ENCODE results near the gene APOA4.
"Not testable (repeated sequence)": the region's sequence is repeated elsewhere in the genome, so short reads cannot be mapped to it uniquely, and the experiment has no call there.

The APOA4 gene

GRCh38 chr11:116828632-116829524, 5.8 kb upstream of the APOA4 start:
- DNase-seq: no peak

DNA sequence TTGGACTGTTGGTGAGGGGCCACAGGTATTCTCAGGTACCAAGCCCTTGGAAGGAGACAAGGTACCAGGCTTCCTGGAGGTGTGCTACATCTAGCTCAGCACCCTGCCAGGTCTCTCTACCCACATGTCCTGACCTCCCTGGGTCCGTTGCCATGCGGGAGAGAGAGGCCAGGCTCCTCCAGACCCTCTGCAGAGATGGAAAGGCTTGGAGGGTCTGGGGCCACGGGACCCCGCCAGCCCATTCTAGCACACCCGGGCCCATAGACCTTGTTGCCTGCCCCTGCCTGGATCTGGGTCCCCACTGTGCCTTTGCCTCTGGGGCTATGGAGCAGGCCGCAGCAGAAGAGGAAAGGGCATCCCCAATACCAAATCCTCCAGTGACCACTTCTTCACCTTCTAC, 4.4 kb upstream of the APOA4 start:
- no peak for DNase-seq

DNA sequence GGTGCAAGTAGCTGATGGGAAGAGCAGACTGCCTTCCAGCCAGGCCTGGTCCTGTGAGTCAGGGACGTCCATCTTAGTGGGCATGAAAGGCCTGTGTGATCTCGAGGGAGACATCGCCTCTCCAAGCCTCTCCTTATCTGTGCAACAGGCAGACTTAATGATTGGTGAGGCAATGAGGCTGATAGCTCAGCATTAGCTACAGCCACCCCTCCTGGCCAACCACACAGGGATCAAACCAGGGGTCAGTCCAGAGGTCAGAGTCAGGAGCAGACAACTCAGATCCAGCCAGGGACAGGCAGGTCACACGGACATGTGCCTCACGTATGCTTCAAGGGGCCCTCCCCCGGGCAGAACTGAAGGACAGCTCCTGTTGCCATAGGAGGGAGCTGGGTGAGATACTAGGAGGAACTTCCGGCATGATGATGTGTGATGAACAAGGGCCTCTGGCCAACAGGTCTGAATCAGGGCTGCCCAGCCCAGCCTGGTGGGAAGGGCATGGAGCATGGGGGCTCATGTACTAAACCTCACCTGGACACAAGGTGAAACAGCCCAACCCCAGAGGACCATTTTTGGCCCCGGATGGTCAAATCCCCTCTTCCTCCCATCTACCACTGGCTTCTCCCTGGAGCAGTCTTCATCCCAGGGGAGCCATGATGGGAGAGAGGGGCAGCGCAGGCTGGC, 3.8 kb upstream of the APOA4 start:
- DNase-seq: no peak

- DNase-seq: no peak
These were observed 3.0 kb upstream of the APOA4 start for GRCh38 chr11:116825854-116826750.

DNA sequence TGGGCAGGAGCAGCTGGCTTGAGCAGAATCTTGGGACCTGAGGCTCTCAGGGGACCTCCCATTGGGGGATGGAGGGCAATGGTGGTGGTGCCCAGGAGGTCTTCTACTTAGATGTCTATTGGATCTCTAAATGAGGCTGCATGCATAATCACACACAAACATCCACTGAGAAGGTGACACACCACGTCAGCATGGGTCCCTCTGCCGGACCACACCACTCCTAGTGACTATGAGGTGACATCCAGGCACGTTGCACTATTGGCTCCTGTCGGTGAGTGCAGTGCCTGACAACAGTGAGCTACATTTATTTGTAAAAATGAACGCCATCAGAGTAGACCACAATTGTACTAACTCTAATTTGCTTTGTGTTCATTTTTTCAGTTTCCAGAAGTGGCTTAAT, 2.3 kb upstream of the APOA4 start:
- DNase-seq: no peak

DNA sequence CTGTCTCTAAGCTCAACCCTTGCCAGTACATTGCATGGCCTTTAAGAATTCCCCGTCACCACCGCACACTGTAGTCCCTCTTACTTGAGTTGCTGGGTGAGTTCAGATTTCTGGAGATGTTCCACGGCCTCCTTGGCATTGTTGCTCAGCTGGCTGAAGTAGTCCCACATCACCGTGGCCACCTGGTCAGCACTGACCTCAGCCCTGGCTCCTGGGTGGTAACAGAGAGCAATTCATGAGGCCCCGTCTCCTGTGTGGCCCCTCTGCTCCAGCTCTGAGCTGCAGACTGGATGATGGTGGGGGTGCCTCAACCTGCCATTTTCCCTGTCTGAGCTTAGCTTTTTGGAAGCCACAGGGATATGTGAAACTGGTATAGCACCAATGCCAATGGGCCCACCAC, 529 bp downstream of the APOA4 start:
- no peak for DNase-seq

DNA sequence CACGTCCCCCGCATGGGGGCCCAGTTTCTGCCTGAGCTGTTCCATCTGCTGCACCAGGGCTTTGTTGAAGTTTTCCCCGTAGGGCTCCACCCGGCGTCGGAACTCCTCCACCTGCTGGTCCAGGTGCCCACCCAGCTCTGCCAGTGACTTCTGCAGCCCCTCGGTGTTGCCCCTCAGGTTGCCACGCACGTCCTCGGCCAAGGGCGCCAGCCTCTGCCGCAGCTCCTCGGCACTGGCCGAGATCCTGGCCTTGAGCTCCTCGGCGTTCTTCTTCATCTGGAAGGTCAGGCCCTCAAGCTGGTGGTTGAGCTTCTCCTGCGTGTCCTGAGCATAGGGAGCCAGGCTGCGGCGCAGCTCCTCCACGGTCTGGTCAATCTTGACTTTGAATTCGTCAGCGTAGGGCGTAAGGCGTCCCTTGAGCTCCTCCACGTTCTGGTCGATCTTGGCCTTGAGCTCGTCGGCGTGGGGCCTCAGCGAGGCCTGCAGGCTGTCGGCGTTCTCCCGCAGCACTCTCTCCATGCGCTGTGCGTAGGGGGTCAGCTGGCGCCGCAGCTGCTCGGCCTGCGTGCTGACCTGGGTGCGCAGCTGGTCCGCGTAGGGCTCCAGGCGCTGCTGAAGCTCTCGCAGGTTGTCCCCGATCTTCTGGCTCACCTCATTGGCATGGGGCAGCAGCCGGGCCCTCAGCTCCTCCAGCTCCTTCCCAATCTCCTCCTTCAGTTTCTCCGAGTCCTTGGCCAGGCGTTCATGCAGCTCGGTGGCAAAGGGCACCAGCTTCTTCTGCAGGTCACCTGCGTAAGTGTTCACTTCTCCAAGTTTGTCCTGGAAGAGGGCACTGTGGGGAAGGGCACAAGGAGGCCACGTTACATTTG, 1.8 kb downstream of the APOA4 start:
- DNase-seq: no peak

DNA sequence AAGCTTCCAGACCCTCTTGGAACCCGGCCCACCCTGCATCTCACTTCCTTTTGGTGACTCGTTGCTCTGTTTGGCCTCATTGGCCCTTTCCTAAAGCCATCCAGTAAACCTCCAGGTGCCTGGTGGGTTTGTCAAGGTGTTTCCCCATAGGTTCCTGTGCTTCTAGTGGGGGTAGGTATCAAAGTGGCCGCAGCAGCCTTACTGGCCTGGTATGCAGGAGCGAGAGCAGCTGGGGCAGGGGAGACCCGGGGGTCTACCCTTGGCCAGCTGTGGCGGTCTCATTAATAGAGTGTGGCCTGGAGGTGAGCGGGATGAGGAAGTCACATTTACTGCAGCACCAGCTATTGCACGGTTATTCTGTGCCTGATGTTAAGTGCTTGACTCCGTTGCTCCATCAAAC, 4.1 kb downstream of the APOA4 start:
- no peak for DNase-seq

- no peak for DNase-seq
These were observed 8.6 kb downstream of the APOA4 start for GRCh38 chr11:116814502-116814901.

- no peak for DNase-seq
These were observed 9.2 kb downstream of the APOA4 start for GRCh38 chr11:116813781-116814471.

DNA sequence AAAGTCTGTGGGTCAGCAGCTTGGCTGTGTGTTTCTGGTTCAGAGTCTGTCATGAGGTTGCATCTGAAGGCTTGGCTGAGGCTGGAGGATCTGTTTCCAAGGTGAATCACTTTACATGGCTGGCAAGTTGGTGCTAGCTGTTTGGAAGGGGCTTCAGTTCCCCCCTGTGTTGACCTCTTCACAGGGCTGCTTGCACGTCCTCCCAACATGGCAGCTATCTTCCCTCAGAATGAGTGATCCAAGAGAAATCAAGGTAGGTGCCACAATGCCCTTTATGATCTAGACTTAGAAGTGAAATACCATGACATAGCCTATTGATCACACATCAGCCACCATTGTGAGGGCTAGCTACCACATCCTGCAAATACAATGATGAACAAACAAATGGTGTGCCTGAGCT, 9.9 kb downstream of the APOA4 start:
- no peak for DNase-seq

- DNase-seq: no peak
These were observed 11.0 kb downstream of the APOA4 start for GRCh38 chr11:116812109-116812508.

DNA sequence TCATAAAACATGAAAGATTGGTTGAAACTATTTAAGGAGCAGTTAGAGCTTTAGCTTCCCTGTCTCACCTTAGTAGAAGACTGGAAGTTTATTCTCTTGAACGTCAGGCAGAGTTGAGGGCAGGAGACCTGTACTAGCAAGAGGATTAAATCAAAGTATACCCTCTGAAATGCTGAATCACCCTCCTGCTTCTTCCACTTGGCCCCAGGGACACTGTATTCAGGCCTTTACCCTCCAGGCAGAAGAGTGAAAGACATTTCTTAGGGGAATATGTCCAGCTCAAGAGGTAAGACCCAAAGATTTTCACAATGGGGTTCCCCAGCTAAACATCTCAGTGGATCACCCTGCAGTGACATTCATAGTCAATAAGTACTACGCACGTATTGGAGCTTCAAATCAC, 11.9 kb downstream of the APOA4 start:
- no peak for DNase-seq

GRCh38 chr11:116808262-116809175, 14.6 kb downstream of the APOA4 start:
- no peak for DNase-seq

- DNase-seq: no peak
These were observed 15.4 kb downstream of the APOA4 start for GRCh38 chr11:116807601-116808261.

- no peak for DNase-seq
These were observed 19.1 kb downstream of the APOA4 start for GRCh38 chr11:116804001-116804400.

- not testable (repeated sequence) for DNase-seq
These were observed 21.4 kb downstream of the APOA4 start for GRCh38 chr11:116801662-116802061.

- DNase-seq: no peak
These were observed 22.5 kb downstream of the APOA4 start for GRCh38 chr11:116800610-116801009.

- DNase-seq: no peak
These were observed 24.7 kb downstream of the APOA4 start for GRCh38 chr11:116798368-116798767.

DNA sequence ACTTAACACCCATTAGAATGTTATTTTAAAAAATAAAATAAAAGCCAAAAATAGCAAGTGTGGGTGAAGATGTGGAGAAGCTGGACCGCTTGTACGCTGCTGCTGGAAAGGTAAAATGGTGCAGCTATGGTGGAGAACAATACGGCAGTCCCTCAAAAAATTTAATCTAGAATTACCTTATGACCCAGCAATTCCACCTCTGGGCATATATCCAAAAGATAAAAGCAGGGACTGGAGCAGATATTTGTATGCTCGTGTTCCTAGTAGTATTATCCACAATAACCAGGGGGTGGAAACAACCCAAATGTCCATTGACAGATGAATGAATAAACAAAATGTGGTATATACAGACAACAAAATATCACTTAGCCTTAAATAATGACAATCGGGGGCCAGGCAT, 25.3 kb downstream of the APOA4 start:
- DNase-seq: no peak

Data from NCI-H510A treated with DMSO at 0.1 percent for 48 hours (cell line).